ENCODE results near the gene TTLL8. TPM values are rescaled to one million over a fixed set of nuclear protein-coding genes. Genes with fewer than 3 reads are reported as not detected.

TTLL8 gene
- polyA plus RNA-seq, 1 donor: not detected

DNA sequence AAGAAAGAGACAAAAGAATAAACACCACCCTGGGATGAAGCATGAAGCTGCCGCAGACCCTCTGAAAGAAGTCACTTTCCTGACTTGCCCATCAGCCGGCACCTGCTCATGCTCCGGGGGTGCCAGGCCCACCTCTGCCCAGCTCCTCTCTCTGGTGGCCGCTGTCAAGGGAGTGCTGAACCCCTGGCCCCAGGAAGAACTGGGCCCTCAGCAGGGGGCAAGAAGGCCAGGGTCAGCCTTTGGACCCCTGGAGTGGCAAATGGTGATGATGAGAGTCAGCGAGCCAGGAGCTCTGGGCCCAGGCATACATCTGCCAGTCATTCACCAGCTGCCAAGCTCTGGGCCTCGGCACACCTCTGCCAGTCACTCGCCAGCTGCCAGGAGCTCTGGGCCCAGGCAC lies 17.4 kb downstream of the TTLL8 start:
- no peak for DNase-seq

DNA sequence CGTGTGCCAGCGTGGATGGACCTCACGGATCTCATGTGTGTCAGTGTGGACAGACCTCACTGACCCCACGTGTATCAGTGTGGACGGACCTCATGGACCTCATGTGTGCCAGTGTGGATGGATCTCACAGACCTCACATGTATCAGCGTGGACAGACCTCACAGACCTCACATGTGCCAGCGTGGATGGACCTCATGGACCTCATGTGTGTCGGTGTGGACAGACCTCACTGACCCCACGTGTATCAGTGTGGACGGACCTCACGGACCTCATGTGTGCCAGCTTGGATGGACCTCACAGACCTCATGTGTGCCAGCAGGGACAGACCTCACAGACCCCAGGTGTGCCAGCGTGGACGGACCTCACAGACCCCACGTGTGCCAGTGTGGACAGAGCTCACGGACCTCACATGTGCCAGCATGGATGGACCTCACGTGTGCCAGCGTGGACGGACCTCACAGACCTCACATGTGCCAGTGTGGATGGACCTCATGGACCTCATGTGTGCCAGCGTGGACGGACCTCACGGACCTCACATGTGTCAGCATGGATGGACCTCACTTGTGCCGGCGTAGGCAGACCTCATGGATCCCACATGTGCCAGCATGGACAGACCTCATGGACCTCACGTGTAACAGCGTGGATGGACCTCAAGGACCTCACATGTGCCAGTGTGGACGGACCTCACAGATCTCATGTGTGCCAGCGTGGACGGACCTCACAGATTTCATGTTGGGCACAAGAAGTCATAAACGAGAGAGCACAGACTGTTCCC lies 18.2 kb downstream of the TTLL8 start:
- no peak for DNase-seq

DNA sequence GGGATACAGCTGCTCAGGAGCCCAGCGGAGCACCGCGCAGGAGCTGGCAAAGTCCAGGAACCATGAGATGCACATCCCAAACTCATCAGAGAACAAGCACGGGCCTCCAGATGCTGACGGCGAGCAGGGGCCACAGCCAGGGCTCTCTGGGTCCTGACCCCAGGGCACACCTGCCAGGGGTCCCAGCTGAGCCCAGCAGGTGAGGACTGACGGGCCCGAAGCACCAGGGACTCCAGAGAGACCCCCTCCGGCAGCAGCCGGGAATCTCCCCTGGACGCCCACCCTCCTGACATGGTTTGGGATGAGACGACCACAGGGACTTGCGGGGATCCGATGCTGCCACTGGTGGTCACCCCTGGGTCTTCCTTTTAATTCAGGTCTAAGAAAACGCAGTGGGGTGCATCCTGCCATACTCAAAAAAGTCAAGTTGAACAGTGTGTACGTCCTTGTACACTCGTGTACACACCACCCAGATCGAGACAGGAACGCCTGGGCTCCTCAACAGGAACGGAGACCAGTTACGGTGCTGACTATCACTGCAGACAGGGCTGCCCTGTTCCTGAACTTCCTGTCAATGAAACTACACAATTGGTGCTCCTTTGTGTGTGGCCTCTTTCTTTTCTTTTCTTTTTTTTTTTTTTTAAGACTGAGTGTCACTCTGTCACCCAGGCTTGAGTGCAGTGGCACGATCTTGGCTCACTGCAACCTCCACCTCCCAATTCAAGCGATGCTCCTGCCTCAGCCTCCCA lies 21.9 kb downstream of the TTLL8 start:
- DNase-seq: no peak

DNA sequence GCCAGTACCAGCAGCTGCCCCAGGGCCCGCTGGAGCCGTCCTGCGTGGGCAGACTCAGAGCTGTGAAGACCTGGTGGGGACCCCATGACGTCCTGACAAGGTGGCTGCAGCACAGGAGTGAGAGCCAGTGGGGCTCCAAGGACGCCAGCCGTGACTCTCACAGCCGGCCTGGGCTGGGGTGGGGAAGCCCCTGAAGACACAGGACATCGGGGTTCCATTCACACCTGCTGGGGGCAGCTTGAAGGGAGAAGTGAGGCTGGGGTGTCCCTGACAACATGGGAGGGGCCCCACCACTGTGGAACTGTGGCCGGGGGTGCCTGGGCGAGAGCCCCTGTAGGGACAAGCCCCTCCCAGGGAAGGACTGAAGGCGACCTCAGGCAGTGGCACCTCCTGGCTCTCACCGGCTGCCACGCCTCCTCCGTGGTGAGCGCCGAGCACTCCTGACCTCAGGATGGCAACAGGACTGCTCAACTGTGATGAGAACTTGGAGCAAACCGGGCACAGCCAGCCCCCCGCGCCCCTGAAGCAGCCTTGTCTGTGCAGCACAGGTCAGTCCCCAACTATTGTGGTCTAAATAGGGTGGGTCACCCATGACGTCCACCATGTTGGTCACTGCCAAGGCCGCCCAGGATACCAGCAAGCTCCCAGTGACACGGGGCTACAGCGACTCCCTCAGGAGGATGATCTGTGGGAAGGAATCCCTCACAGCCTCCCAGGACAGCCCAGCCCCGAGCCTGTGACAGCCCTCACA lies 22.8 kb downstream of the TTLL8 start:
- no peak for DNase-seq

- no peak for DNase-seq
Measured at GRCh38 chr22:50034126-50035081, 23.7 kb downstream of the TTLL8 start.

DNA sequence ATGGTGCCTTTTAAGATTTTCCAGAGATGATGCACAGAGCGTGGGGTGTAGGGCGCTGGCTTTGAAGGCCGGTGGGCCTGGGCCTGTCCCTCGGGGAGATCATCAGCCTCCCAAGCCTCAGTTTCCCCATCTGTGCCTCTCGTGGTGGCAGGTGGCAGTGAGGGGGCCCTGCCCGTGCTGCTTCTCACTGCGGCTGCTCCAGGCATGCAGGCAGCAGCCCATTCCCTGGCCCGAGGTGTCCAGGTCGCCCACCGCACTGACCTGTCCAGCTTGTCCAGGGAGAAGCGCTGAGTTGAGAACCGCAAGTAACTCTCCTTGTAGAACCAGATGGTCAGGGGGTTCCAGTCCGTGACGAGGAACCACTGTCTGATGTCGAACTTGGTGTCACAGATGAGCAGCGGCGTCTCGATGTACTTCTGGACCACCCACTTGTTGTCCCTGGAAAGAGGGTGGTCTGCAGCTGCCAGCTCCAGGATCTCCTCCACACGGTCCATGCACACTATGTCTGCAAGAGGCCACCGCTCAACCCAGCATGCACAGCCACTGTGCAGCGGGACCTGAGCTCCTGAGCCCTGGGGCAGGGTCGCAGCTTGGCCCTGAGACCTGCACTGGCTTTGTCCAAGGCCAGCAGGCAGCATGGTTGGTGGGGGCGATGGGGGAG lies 25.0 kb downstream of the TTLL8 start:
- DNase-seq: no peak

DNA sequence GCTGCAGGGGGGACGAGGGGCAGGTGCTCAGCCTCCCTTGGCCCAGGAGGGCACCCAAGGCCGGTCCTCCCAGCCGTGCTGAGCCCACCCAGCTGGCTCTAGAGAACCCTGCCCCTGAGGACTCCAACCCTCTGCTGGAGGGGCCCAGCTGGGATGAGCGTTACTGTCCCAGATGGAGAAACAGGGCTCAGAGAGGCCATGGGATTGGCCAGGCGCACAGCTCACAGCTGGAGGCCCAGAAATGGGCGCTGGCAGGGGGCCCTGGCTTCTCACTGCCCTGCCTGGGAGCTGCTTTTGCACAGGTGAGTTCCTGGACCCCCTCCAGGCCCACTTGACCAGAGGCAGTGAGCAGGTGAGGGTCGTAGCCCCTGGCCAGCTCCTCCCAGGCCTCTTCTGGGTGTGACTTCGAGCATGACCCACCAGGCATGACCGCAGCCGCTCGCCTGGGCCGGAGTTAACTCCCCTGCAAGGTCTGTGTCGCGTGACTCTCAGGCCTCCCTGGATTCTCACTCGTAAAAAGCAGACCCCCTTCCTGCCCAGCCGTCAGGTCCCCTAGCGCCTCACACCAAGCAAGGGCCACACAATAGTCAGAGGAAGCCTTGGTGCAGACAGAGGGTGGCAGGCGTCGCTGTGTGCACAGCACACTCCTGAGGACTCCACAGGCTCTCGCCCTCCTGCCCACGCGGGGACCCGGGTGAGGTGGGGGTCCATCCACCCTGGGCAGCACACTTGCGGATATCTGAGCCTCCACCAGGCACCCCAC lies 25.8 kb downstream of the TTLL8 start:
- no peak for DNase-seq

GRCh38 chr22:50031189-50032091 lies 26.7 kb downstream of the TTLL8 start:
- no peak for DNase-seq

DNA sequence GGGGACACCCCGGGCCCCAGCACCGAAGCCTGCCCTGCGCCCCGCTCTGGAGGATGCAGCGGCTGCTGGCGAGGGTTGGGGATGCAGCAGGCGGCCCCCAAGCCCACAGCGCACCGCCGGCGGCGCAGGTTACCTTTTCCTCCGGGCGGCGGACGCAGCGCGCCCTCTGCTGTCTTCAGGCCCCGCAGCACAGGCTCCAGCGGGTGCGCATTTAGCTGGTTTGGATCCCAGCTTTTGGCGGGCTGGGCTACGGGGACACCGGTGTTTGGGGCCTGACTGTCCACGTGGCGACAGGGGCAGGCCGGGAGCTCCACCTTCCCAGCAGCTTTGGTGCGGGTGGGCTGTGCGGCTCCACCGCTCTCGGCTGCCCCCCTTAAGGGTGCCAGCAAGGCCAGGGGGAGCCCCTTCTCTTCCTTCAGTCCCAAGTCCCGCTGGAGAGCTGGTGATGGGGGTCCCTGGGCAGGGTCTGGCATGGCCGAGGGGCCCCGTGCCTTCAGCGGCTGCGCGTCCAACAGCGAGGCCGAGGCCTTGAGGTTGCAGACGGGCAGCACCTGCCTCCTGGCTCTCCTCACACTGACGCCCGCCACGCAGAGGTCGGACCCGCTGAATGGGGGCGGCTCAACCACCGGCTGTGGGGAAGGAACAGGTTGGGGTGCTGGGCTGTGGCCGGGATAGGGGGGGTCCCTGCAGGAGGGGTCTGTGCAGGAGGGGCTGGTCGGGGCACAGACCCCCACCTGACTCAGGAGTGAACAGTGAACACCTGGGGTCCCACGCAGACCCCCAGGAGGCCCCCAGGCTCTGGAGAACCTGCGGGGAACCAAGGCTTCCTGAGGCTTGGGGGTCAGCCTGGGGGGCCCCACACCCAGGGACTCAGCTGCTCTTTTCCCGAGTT lies 27.6 kb downstream of the TTLL8 start:
- DNase-seq: peak; percentile 62

DNA sequence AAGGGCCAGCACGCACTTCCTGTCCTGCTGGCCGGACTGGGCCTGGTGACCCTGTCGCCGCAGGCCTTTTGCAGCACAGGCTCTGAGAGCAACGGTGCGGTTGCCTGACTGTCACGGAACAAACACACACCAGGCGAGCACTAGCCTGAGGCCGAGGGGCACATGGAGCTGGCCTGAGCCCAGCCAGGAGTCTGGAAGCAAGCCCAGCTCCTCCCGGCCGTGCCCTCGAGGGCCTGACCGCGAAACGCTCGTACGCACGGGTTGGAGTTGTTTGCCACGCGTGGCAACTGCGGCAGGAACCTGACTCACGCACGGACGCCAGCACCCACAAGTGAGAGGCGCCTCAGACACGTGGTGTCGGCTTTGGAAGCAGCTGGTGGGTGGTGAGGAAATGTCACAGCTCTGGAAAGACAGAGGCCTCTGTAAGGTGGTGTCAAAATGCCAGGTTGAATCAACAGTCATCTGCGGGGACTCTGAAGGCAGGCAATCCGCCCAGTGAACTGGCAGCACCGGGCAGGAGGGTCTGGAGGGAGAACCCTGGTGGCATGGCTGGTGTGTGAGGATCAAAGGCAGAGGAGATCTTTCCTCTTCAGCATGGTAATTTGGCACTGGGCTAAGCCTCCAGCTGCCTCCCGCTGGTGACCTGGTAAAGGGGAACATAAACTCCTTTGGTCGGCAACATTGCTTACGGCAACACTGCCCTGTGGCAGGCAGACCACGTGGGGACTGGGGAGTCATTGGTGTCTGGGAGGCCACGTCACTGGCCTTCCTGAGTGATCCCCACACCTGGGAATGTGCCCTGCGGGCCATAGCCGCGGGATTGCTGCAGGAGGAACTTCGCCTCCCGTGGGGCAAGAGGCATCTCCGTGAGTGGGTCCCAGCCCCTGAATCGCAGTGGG lies 30.2 kb downstream of the TTLL8 start:
- DNase-seq: no peak

- DNase-seq: no peak
Measured at GRCh38 chr22:50025993-50026392, 32.1 kb downstream of the TTLL8 start.

DNA sequence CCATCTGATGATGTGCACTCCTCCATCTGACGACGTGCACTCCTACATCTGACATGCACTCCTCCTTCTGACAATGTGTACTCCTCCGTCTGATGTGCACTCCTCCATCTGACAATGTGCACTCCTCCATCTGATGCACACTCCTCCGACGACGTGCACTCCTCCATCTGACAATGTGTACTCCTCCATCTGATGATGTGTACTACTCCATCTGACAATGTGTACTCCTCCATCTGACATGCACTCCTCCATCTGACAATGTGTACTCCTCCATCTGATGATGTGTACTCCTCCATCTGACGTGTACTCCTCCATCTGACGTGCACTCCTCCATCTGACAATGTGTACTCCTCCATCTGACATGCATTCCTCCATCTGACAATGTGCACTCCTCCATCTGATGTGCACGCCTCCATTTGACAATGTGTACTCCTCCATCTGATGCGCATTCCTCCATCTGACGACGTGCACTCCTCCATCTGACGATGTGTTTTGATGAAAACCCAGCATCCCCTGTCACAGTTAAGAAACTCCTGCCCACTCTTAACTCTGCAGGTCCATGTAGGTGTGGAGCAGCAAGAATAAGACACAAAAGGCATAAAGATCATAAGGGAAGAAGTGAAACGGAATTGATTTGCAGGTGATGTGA lies 35.8 kb downstream of the TTLL8 start:
- no peak for DNase-seq

DNA sequence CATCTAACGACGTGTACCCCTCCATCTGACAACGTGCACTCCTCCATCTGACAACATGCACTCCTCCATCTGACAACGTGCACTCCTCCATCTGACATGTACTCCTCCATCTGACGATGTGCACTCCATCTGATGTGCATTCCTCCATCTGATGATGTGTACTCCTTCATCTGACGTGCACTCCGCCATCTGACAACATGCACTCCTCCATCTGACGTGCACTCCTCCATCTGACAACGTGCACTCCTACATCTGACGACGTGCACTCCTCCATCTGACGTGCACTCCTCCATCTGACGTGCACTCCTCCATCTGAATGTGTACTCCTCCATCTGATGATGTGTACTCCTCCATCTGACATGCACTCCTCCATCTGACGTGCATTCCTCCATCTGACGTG lies 37.5 kb downstream of the TTLL8 start:
- DNase-seq: no peak

DNA sequence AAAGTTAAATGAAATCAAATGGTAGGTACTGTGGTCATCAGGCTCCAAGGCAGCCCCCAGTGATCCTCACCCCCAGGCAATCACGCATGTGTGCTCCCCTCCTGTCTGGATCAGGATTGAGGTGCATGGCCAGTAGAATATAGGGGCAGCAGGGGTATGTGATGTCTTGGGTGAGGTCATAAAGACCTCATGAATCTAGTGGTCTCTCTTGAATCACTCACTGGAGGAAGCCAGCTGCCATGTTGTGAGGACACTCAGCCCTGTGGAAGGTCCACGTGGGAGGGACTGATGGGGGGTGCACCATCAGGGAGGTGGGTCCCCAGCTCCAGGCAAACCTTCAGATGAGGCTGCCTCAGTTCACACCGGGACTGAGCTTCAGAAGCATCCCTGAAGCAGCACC lies 38.8 kb downstream of the TTLL8 start:
- no peak for DNase-seq

DNA sequence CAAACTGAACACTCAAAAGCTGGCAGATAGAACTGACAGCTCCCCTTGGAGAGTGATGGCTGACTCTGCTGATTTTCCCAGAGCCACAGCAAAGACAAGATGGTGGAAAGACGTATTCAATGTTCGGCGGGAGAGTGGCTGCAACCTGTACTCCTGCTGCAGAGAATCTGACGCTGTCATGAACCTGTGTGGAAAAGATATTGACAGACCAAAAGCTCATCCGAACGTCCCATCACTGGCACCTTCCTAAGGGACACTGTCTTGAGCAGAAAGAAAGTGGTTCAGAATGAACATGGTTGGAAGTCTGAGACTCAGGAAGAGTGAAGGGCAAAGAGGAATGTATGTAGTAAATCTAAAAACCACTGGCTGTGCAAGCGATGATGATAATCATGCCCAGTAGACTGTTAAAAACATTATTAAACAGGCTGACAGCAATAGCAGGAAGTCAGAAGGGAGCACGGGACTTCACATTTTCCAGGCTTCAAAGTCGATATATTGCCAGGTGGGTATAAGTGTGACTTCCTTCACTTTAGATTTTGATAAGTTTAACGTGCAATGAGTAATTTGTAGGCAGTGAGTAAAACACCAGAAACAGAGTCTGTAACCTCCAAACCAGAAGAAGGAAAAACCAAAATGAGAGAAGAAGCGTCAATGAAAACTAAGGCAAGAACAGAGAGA lies 39.4 kb downstream of the TTLL8 start:
- no peak for DNase-seq

GRCh38 chr22:50017701-50018224 lies 40.3 kb downstream of the TTLL8 start:
- no peak for DNase-seq
